B cell (primary cell): ENCODE measurements around the gene PARD3. TPM values are rescaled to one million over a fixed set of nuclear protein-coding genes. Genes with fewer than 3 reads are reported as not detected.

Source experiments
- ATAC-seq: fragments of 200-7000 bp; cut with Tn5 transposase; one replicate; pipeline ENCODE4 v1.10.0; 2021; ENCODE audit warnings: low read depth, mild to moderate bottlenecking, moderate number of reproducible peaks, moderate library complexity
- CTCF ChIA-PET: fragments of 350-600 bp; sonication (Branson Sonifier 250); formaldehyde crosslinking; loops from one replicate; lab custom pipeline; 2021; ENCODE audit warnings: antibody characterized with exemption, inconsistent platforms; lab: Charles Lee
- POLR2A ChIA-PET: fragments of 350-600 bp; sonication (Branson Sonifier 250); formaldehyde crosslinking; loops from one replicate; lab custom pipeline; 2021; ENCODE audit warnings: antibody characterized with exemption; lab: Charles Lee
- DNase-seq: peaks from one replicate; pipeline ENCODE4 v3.0.0; 2013
- H2AFZ ChIP-seq: 2 replicates; pipeline ENCODE4 v1.6.1; 2012; ENCODE audit warnings: mild to moderate bottlenecking, low read depth, low read length; ENCODE audit not compliant: insufficient read depth, poor library complexity, severe bottlenecking
- H3K27ac ChIP-seq, 2 donors: 1 replicate in 1 of 2; 2 replicates in 1 of 2; pipeline ENCODE4 v1.5.1; 2012 to 2013; ENCODE audit warnings: low read length in 2 of 2, mild to moderate bottlenecking in 2 of 2, moderate library complexity in 1 of 2
- H3K27me3 ChIP-seq, 4 experiments: fragments of 200-600 bp in 1 of 4; sonication (generic) in 1 of 4; replicated peaks in 1 of 4; 1 replicate in 2 of 4; 2 replicates in 2 of 4; pipeline versions ENCODE4 v1.6.1 to v1.7.0; 2013 to 2016; ENCODE audit warnings: low read length in 3 of 4, mild to moderate bottlenecking in 2 of 4, mixed read lengths in 1 of 4, moderate library complexity in 1 of 4; ENCODE audit not compliant: insufficient read depth in 4 of 4, control insufficient read depth in 3 of 4; ENCODE audit errors: control extremely low read depth in 1 of 4
- H3K36me3 ChIP-seq, 2 experiments: replicated peaks in 1 of 2; 1 replicate in 1 of 2; 2 replicates in 1 of 2; pipeline versions ENCODE4 v1.6.1 to v1.7.1; 2013; ENCODE audit warnings: low read length in 1 of 2; ENCODE audit not compliant: insufficient read depth in 2 of 2, control insufficient read depth in 1 of 2; ENCODE audit errors: control extremely low read depth in 1 of 2, extremely low read depth in 1 of 2
- H3K4me1 ChIP-seq, 2 donors: fragments of 200-600 bp in 1 of 2; sonication (generic) in 1 of 2; 1 replicate in 1 of 2; 2 replicates in 1 of 2; pipeline versions ENCODE4 v1.5.1 to v1.6.1; 2013 to 2017; ENCODE audit warnings: low read length in 2 of 2; ENCODE audit not compliant: control insufficient read depth in 2 of 2, insufficient read depth in 2 of 2
- H3K4me2 ChIP-seq: replicated peaks from 2 replicates; pipeline ENCODE3; 2012; ENCODE audit warnings: mild to moderate bottlenecking, low read depth, low read length; ENCODE audit not compliant: poor library complexity, severe bottlenecking
- H3K4me3 ChIP-seq, 5 experiments: fragments of 200-600 bp in 1 of 5; sonication (generic) in 1 of 5; 1 replicate in 3 of 5; 2 replicates in 2 of 5; pipeline versions ENCODE4 v1.5.1 to v1.7.0; 2011 to 2016; ENCODE audit warnings: low read length in 4 of 5, mild to moderate bottlenecking in 4 of 5, low read depth in 2 of 5, control low read depth in 1 of 5, moderate library complexity in 1 of 5; ENCODE audit not compliant: insufficient read depth in 1 of 5; ENCODE audit errors: control extremely low read depth in 1 of 5, extremely low read depth in 1 of 5
- H3K79me2 ChIP-seq: fragments of 200-600 bp; sonication (generic); one replicate; pipeline ENCODE4 v1.6.0; 2016; ENCODE audit warnings: low read length; ENCODE audit not compliant: control insufficient read depth, insufficient read depth
- H3K9ac ChIP-seq: fragments of 200-600 bp; sonication (generic); 2 replicates; pipeline ENCODE4 v1.6.1; 2017; ENCODE audit warnings: mild to moderate bottlenecking, low read length, moderate library complexity
- H3K9me3 ChIP-seq, 3 donors: one replicate each; pipeline versions ENCODE4 v1.6.1 to v1.7.1; 2013; ENCODE audit warnings: low read length in 2 of 3; ENCODE audit not compliant: control insufficient read depth in 2 of 3, insufficient read depth in 1 of 3; ENCODE audit errors: control extremely low read depth in 1 of 3
- H4K20me1 ChIP-seq: 2 replicates; pipeline ENCODE4 v1.6.0; 2012; ENCODE audit warnings: mild to moderate bottlenecking, low read length; ENCODE audit not compliant: insufficient read depth, control insufficient read depth, poor library complexity, severe bottlenecking
- H3K27ac Mint-ChIP-seq: one replicate; pipeline ENCODE4 v1.8.0; 2021; ENCODE audit warnings: mixed read lengths
- H3K27me3 Mint-ChIP-seq: one replicate; pipeline ENCODE4 v1.8.0; 2021; ENCODE audit warnings: mixed read lengths
- H3K4me1 Mint-ChIP-seq: one replicate; pipeline ENCODE4 v1.8.0; 2021; ENCODE audit warnings: mixed read lengths
- H3K4me3 Mint-ChIP-seq: one replicate; pipeline ENCODE4 v1.8.0; 2021; ENCODE audit warnings: mixed read lengths
- H3K9me3 Mint-ChIP-seq: one replicate; pipeline ENCODE4 v1.8.0; 2022; ENCODE audit warnings: mixed read lengths; ENCODE audit not compliant: insufficient read depth
- EZH2 ChIP-seq: IDR thresholded peaks from 2 replicates; pipeline ENCODE4 v1.6.1; 2012; ENCODE audit warnings: borderline replicate concordance, low read depth, mild to moderate bottlenecking, moderate library complexity, low read length; ENCODE audit not compliant: insufficient read depth, poor library complexity, severe bottlenecking
- WGBS: methylation state at CpG from one replicate; pipeline ENCODE4 v1.1.5; 2013; ENCODE audit warnings: missing lambda C conversion rate; ENCODE audit not compliant: insufficient coverage; 5-methylcytosine and 5-hydroxymethylcytosine counted together
- intact Hi-C: fragments of 100-400 bp; cut with micrococcal nuclease; formaldehyde crosslinking; loops from one replicate; pipeline ENCODE4 v1.10.0; 2022
- polyA plus RNA-seq: library from polyadenylated mRNA; depleted of rRNA; stranded (reverse); fragments of >200 nt; gene quantifications from 2 replicates; pipeline ENCODE4 v1.2.3, GENCODE V29; 2012
- total RNA-seq, 2 donors: library from RNA; stranded (reverse); fragments of 120-200 nt in 1 of 2; gene quantifications; 1 replicate in 1 of 2; 2 replicates in 1 of 2; pipeline versions ENCODE4 v1.2.3 to v1.2.4, GENCODE V29; 2013 to 2022
- TF ChIP-seq, protein P1 (sequence below): fragments of 200-600 bp; IDR thresholded peaks from one replicate; pipeline ENCODE4 v1.8.0; 2022; ENCODE audit warnings: antibody characterized with exemption, mild to moderate bottlenecking

The PARD3 gene
- total and polyA plus RNA-seq, 2 donors (not counting 1 experiment from before 2014, with no cell fraction given) = not detected

DNA sequence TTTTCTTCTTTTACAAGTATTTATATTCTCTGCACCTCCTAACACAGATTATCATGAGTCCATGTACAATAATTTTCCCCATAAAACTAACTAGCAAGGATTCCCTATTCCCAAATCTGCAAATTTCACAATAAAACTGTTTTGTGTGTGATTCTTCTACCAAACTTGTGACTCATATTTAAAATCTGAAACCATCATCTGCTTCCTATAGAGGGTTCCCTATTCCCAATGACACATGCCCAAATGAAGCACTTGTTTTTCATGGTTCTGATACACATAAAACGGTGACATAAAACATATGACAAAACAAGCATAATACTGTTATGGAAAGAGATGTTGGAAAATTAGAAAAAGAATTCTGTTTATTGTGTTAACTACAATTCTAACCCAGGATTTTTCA, 657.6 kb downstream of the PARD3 start:
- Histone ChIP-seq H3K27ac (no peak overlapping the region), H3K4me2 (no peak overlapping the region), H4K20me1 (no peaks in the 10 kb centered on the region), H3K79me2 (no peaks in the 10 kb centered on the region), H3K4me1 (no peaks in the 10 kb centered on the region), H3K9ac (no peak overlapping the region), H3K36me3 (no peaks in the 10 kb centered on the region), H2AFZ (no peak overlapping the region), H3K27me3 (no peaks in the 10 kb centered on the region), H3K4me3 (no peak overlapping the region), H3K9me3 (no peaks in the 10 kb centered on the region)
- Mint-ChIP-seq H3K9me3 (no peaks in the 10 kb centered on the region), H3K27me3 (no peaks in the 10 kb centered on the region), H3K4me1 (no peaks in the 10 kb centered on the region), H3K27ac (no peak overlapping the region), H3K4me3 (no peak overlapping the region)
- TF ChIP-seq, protein P1, sequence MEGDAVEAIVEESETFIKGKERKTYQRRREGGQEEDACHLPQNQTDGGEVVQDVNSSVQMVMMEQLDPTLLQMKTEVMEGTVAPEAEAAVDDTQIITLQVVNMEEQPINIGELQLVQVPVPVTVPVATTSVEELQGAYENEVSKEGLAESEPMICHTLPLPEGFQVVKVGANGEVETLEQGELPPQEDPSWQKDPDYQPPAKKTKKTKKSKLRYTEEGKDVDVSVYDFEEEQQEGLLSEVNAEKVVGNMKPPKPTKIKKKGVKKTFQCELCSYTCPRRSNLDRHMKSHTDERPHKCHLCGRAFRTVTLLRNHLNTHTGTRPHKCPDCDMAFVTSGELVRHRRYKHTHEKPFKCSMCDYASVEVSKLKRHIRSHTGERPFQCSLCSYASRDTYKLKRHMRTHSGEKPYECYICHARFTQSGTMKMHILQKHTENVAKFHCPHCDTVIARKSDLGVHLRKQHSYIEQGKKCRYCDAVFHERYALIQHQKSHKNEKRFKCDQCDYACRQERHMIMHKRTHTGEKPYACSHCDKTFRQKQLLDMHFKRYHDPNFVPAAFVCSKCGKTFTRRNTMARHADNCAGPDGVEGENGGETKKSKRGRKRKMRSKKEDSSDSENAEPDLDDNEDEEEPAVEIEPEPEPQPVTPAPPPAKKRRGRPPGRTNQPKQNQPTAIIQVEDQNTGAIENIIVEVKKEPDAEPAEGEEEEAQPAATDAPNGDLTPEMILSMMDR = no peak
- TF ChIP-seq EZH2 = no peak
- ChIA-PET POLR2A (no interaction called here), CTCF (no interaction called here)
- no CpG with 5 or more reads among the region's 1 CpG for WGBS
- DNase-seq (no peak), ATAC-seq (no peak)
- intact Hi-C loops = no loop called here

DNA sequence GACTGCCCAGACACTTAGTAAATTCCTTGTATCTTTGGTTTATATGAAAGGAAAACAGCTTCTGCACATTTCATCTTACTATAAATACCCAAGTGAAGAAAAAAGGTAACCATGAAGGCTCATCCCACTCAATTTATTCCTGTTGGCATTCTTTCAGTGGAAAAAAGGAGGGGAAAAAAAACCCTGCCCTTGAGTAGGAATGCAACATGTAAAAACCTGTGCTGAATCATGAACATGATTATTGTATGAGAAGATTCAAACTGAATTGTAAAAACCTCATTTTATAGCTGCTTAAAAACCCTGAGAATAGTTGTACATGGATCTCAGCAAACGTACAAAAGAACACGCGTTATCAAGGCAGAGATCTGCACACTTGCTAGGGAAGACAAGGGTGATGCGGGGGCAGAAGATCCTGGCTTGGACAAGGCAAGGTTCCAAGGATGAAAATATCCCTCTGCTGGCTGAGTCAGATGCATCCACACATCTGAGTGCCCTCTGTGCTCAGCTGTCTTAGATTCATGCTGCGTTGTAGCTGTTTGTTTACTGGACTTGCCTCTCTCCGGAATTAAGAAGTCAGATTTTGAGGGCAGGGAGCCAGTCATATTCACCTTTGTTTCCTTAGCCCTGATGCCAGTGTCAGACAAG, 658.2 kb downstream of the PARD3 start:
- 92% methylated on average over 6 of the region's 6 CpGs for WGBS
- POLR2A ChIA-PET = no interaction called here
- no peak overlapping the region for H3K27ac ChIP-seq
- Mint-ChIP-seq H3K4me3 (no peak overlapping the region), H3K27me3 (no peaks in the 10 kb centered on the region), H3K27ac (no peak overlapping the region), H3K4me1 (no peaks in the 10 kb centered on the region), H3K9me3 (no peaks in the 10 kb centered on the region)
- DNase-seq = no peak
- no peaks in the 10 kb centered on the region for H3K9me3 ChIP-seq
- no peaks in the 10 kb centered on the region for H3K4me1 ChIP-seq
- H3K4me3 ChIP-seq = no peak overlapping the region
- H2AFZ ChIP-seq = no peak overlapping the region
- intact Hi-C loops = no loop called here
- H3K36me3 ChIP-seq = no peaks in the 10 kb centered on the region
- TF ChIP-seq, protein P1 = no peak
- H3K79me2 ChIP-seq = no peaks in the 10 kb centered on the region
- no peak for ATAC-seq
- no peaks in the 10 kb centered on the region for H4K20me1 ChIP-seq
- CTCF ChIA-PET = no interaction called here
- H3K27me3 ChIP-seq = no peaks in the 10 kb centered on the region
- H3K4me2 ChIP-seq = no peak overlapping the region
- no peak overlapping the region for H3K9ac ChIP-seq
